Coronary artery (tissue), 2 donors: ENCODE results near the gene KIFC3.
"Not testable (repeated sequence)": the region's sequence is repeated elsewhere in the genome, so short reads cannot be mapped to it uniquely, and the experiment has no call there.

Experiments
- DNase-seq: peaks from one replicate; pipeline ENCODE4 v3.0.0-alpha.2; 2017; ENCODE audit warnings: low spot score
- H3K27ac ChIP-seq, 2 donors: fragments of 200-600 bp; sonication (generic); one replicate each; pipeline ENCODE4 v1.5.1; 2016 to 2019
- H3K4me3 ChIP-seq: fragments of 200-600 bp; sonication (generic); 2 replicates; pipeline ENCODE4 v1.5.1; 2016; ENCODE audit warnings: mild to moderate bottlenecking, moderate library complexity
- CTCF ChIP-seq: fragments of 200-600 bp; sonication (generic); IDR thresholded peaks from one replicate; pipeline ENCODE4 v1.5.1; 2019; ENCODE audit warnings: antibody characterized with exemption

The KIFC3 gene

DNA sequence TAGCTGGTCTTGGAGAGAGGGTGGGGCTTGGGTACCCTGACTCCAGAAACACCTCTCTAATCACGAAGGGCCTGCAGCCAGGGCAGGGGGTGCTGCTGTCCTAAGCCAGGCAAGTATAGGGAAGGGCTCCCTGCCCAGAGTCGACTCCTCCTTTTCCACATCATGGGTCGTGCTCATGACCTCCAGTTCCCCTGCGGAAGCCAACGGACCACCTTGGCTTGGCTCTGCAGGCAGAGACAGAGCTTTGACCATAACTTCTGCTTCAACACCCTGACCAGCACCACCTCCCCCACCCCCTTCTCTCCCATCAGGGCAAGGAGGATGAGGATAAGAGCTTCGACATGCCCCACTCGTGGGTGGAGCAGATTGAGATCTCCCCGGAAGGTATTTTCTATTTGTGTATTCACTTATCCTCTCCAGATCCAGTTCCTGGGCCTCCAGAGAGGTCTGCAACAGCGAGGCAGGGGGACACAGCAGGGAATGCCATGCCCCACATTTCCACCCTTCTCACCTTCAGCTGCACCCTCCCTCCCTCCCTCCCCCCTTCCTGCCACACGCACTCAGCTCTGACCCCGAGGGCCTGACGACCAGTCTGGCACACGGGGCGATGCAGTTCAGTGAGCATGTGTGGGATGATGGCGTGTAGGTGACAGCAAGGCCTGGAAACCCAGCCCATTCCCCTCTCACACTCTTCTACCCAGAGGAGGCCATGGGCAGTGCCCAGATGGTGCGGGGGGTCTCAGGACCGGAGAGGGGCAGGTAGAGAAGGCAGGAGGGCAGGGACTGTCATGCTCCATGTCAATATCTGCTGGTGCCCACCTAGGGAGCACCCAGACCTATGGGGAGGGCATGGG lies 80.7 kb downstream of the KIFC3 start:
- Histone ChIP-seq H3K4me3 (no peak overlapping the region), H3K27ac (no peak overlapping the region)
- no peak for DNase-seq
- no peak for TF ChIP-seq CTCF

DNA sequence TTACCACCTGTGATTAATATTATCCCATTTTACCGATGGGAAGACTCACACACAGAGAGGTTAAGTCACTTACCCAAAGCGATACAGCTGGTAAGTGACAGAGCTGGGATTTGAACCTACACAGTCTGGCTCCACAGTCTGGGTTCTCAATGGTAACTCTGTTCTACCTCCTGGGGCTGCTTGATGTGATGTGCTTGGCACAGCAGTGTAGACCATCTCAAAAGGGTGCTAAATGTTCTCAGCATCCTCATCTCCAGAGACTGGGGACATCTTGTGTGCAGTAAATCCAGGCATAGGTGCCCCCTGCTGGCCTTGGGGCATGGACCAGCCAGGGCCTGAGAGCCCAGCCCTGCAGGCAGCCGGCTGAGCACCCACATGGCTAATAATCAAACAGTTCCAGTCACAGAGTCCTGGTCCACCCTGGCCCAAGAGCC lies 82.1 kb downstream of the KIFC3 start:
- TF ChIP-seq CTCF = no peak
- no peak overlapping the region for H3K27ac ChIP-seq
- DNase-seq = no peak
- no peak overlapping the region for H3K4me3 ChIP-seq

DNA sequence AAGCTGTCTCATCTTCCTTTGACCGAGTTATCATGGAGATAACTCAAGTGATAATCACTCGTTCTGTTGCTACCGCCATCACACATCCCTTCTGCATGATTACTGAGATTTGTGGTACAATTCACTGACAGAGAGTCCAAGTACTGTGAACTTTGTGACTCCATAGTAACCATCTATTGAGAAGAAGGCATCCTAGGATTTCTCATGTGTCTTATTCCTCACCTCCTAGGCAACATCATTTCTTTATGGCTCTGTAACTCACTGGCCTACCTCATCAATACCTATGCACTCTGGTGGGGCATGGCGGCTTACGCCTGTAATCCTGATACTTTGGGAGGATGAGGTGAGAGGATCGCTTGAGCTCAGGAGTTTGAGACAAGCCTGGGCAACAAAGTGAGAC lies 88.2 kb downstream of the KIFC3 start:
- DNase-seq = peak; percentile 55
- H3K27ac ChIP-seq = no peak overlapping the region
- no peak for TF ChIP-seq CTCF
- no peak overlapping the region for H3K4me3 ChIP-seq

DNA sequence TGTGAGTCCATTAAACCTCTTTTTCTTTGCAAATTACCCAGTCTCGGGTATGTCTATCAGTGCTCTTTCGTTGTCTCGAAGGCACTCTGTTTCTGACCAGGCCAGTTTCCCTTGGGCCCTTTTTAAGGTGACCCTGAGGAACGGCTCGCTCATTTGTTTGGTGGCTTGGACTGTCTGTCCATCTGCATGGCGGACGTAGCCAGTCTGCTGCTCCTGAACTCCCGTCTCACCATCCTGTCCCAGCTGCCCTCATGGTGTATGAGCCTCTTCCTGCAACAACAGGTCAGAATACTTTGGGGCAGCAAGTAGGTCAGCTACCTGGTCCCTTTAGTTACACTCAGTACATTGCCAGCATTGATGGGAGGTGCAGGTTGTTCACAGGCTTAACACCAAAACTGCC lies 88.7 kb downstream of the KIFC3 start:
- TF ChIP-seq CTCF = no peak
- DNase-seq = peak; percentile 59
- no peak overlapping the region for H3K27ac ChIP-seq
- H3K4me3 ChIP-seq = no peak overlapping the region

DNA sequence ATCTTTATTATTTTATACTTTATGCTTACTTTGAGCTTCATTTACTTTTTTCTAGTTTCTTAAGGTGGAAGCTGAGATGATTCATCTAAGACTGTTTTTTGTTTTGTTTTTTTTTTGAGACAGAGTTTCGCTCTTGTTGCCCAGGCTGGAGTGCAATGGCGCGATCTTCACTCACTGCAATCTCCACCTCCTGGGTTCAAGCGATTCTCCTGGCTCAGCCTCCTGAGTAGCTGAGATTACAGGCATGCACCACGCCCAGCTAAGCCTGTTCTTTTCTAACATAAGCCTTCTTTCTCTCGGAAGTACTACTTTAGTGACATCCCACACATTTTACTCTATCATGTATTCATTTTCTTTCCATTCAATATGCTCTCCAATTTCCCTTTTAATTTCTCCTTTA lies 89.7 kb downstream of the KIFC3 start:
- not testable (repeated sequence) for DNase-seq, H3K27ac ChIP-seq, H3K4me3 ChIP-seq

GRCh38 chr16:57711993-57712392 lies 90.3 kb downstream of the KIFC3 start:
- no peak for TF ChIP-seq CTCF
- H3K4me3 ChIP-seq = no peak overlapping the region
- H3K27ac ChIP-seq = no peak overlapping the region
- DNase-seq = peak; percentile 16

GRCh38 chr16:57711346-57711745 lies 90.9 kb downstream of the KIFC3 start:
- Histone ChIP-seq H3K4me3 (no peak overlapping the region), H3K27ac (no peak overlapping the region)
- TF ChIP-seq CTCF = no peak
- peak; percentile 54 for DNase-seq
